Stimulated activated naive CD4-positive, alpha-beta T cell (primary cell): ENCODE results near the gene SEMA6C.

ENCODE experiments used
- DNase-seq, 6 experiments: peaks; one replicate each; lab custom pipeline; 2025; lab: John Stamatoyannopoulos, UW

The SEMA6C gene

DNA sequence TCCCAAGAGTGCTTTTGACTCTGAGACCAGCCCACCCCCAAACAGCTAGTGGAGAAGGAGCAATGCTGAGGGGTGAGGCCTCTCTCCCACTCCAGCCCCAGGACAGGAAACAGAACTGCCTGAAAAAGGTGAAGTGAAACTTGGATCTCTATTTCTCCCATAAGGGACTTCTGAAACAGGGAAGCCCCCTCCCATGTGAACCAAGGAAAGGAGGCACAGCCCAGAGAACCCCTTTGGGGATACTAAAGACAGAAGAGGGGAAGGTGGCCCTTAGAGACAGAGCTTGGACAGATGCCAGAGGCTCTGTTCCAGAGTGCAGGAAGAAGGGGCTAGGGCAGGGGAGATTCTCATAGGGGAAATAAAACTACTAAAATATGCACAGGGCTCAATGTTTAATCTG, 12.9 kb upstream of the SEMA6C start:
- DNase-seq: no peak

- no peak for DNase-seq
Observed at GRCh38 chr1:151158751-151159251, 12.4 kb upstream of the SEMA6C start.

- peak in 2 of 6 experiments; percentile 14 to 26 for DNase-seq
Observed at GRCh38 chr1:151158326-151158725, 11.9 kb upstream of the SEMA6C start.

GRCh38 chr1:151157067-151157531, 10.7 kb upstream of the SEMA6C start:
- peak; percentile 28 to 71 (median 60) for DNase-seq

- peak; percentile 45 to 78 (median 50) for DNase-seq
Observed at GRCh38 chr1:151156515-151156819, 10.0 kb upstream of the SEMA6C start, which contains the start of gene TNFAIP8L2. TNFAIP8L2 (plus strand) TSS chr1:151156649; CDS start chr1:151158698, 2,049 bp downstream.

DNA sequence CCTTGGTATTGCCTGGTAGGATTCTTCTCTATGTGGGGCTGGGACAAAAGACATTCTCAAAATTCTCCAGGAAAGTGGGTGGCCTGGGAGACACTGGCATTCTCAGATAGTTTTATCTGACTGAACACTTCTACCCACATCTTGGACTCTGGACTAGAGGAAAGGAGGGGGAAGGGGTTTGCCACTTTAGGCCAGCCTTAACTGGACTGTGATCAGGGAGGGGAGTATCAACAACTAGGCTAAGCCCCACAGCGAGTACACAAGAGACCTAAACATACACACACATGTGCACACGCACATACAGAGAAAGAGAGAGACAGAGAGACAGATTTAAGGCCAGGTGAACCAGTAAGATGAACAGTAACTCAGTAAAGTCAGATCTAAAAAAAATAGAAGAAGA, 1.2 kb upstream of the SEMA6C start:
- no peak for DNase-seq

GRCh38 chr1:151147132-151147503, 687 bp upstream of the SEMA6C start:
- peak in 1 of 6 experiments; percentile 34 for DNase-seq

- DNase-seq: peak in 1 of 6 experiments; percentile 22
Observed at GRCh38 chr1:151146072-151146411, 389 bp downstream of the SEMA6C start.

DNA sequence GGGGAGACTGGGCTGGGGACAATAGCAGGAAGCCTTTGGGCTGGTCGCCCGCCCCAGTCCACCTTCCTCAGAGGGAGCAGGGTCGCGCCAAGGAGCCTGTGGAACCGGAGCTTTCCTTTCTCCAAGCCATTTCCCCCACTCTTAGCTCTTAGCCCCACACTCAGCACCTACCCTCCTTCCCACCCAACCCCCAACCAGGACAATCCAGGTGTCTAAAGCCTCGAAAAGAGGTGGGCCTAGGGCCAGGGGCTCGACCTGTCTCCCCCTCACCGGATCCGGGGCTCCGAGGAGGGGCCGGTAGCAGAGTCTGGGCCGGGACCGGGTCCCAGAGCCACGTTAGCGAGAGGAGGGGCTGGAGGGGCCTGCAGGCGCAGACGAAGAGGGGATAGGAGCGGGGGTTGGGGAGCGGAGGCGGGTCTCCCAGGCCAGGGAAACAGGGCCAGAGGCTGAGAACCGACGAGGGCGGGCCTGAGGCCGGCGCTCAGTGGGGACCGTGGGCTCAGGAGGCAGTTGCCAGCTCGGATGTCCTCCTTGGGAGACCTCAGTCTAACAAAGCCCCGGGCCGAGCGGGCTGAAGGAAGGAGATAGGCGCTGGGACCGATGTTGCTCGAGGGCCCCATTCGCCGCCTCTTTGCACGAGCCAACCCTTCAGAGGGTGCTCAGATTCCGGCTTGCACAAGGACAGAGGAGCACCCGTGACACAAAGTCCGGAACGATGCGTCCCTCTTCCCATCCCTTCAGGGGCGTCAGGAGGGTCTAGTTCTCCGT, 943 bp downstream of the SEMA6C start:
- peak in 4 of 6 experiments; percentile 11 to 37 (median 16) for DNase-seq

- no peak for DNase-seq
Observed at GRCh38 chr1:151144474-151145303, 1.7 kb downstream of the SEMA6C start.

GRCh38 chr1:151143986-151144385, 2.4 kb downstream of the SEMA6C start:
- no peak for DNase-seq

DNA sequence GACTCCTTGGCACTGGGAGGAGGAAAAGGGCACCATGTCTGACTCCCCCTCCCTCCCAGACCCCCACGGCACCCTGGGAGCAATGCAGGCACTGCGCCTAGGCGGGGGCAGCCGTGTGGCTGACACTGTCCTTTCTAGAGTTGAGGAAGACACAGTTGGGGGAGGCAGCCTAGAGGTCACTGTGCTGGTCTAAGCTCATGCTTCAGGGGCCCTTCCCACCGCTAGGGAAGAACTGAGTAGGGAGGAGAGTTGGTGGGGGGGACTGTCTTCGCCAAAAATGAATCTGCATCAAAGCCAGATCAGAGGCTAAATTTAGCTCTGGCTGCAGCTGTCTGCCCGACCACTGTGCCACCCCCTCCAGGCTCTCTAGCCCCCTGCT, 3.4 kb downstream of the SEMA6C start:
- no peak for DNase-seq

DNA sequence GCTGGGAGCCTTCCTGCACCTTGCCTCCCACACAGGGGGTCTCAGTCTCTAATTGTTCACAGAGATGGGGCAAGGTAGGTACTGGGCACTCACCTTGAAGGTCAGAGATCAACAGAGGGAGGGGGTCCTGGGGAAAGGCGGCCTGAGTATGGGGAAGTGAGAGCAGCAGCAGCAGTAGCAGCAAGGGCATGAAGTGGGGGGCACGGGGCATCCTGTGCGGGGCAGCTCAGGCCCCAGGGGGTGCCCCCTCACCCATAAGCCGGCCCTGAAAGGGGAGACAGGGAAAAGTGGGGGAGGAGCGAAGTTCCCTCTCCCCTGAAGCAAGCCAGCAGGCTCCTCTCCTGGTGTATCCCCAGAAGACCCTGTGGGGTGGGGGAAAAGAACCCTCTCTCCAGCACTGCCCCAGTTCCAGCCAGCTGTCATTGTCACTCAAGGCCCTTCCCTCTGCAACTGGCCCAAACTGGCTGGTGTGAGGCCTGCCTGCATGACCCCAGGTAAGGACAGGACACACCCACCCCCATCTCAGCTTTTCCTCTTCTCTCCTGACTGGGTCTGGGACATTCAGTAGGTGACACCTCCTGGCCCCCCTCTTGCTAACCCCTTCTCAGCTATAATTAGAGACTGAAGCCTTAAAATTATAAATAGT, 3.9 kb downstream of the SEMA6C start:
- DNase-seq: no peak

GRCh38 chr1:151137789-151138188, 8.6 kb downstream of the SEMA6C start:
- DNase-seq: no peak

- DNase-seq: no peak
Observed at GRCh38 chr1:151135433-151136385, 10.7 kb downstream of the SEMA6C start.

GRCh38 chr1:151134991-151135390, 11.4 kb downstream of the SEMA6C start:
- DNase-seq: no peak

GRCh38 chr1:151134396-151134795, 12.0 kb downstream of the SEMA6C start:
- no peak for DNase-seq

DNA sequence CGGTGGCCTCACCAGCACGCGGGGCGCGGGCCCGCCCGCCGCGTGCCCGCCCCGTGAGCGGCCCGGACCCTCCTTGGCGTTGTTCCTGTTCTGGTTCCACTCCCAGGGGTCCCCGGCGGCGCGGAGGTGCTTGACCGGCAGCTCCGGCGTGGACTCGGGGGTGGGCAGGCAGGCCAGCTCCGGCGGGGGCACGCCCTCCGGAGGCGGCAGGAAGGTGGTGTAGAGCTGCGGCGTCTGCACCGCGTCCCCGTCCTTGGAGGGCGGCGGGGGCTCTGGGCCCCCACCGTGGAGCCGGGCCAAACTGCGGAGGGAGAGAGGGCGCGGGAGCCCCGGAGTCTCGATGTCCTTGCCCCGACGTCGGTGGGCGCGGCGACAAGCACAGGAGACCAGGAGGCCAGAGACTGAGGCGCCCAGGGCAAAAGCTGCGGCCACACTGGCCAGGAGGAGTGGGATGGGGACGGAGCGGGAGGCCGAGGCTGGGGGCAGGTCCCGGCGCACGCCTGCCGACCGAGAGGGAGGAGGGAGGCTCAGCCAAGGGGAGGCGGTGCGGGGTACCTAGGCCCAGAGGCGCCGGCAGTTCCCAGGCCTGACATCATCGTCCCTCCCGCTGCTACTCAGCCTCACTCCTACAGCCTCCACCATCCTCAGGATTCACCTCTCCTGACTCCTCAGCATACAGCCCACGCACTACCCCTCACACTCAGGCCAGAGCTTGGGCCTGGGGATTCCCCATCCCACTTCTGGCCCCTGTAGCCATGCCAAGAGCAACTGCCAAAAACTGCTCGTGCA, 13.2 kb downstream of the SEMA6C start:
- DNase-seq: no peak

DNA sequence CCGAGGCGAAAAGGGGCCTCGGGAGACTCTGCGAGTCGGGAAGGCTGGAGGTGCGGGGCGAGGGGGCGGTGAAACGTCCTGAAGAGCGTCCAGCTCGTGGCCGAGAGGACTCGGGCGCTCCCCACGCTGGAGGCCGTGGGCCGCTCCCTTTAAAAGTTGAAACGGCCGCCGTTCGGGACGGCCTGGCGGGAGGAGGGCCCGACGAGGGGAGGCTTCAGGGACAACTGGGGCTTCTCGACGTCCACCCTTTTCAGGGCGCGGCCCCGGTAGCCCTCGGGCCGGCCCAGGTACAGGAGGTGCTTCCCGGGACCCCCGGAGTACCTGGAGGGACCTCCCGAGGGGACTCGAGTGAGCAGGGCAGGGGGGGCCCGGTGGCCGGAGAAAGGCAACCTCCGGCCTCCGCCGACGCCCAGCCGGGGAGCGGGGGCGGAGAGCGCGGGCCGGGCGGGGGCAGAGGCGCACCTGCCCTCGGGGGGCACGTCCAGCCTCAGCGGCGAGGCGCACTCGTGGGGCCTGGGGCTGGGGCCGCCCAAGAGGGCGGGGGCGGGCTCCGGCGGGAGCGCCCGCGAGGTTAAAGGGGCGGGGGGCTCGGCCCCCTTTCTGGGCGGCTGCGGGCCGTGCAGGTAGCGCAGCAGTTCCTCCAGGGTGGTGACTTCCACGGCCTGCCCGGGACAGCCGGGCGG, 14.0 kb downstream of the SEMA6C start:
- DNase-seq: no peak
